AG09309 (cell line): ENCODE data around the gene LRRC26.

Source experiments
- DNase-seq: peaks from one replicate; pipeline ENCODE4 v3.0.0-alpha.2; 2010; ENCODE audit warnings: low read depth
- H3K4me3 ChIP-seq: 2 replicates; pipeline ENCODE4 v1.5.1; 2011; ENCODE audit warnings: mild to moderate bottlenecking, low read depth, low read length, moderate library complexity; ENCODE audit not compliant: control insufficient read depth
- TF ChIP-seq, protein P1 (sequence below): IDR thresholded peaks from 2 replicates; pipeline ENCODE4 v1.5.1; 2011; ENCODE audit warnings: mild to moderate bottlenecking, low read depth, low read length, inconsistent platforms; ENCODE audit not compliant: insufficient read depth, control insufficient read depth; ENCODE audit errors: missing control alignments

LRRC26 gene

DNA sequence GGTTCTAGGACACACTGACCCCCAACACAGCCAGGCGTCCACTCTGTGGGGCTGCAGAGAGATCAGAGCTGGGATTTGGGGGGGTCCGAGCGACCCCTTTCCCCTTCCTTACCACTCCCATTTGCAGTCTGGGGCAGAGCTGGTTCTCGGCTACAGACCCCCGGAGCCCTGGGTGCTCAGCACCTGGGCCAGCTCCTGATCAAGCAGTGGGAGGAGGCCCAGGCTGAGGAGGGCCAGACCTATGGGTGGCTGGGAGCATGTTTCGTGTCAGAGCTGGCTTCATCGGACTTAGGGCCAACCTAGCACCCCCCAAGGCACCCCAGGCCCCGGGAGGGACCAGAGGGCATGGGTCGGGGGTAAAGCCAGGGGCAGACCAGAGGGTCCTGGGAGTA lies 23.3 kb downstream of the LRRC26 start:
- no peak for DNase-seq
- H3K4me3 ChIP-seq = no peak overlapping the region

DNA sequence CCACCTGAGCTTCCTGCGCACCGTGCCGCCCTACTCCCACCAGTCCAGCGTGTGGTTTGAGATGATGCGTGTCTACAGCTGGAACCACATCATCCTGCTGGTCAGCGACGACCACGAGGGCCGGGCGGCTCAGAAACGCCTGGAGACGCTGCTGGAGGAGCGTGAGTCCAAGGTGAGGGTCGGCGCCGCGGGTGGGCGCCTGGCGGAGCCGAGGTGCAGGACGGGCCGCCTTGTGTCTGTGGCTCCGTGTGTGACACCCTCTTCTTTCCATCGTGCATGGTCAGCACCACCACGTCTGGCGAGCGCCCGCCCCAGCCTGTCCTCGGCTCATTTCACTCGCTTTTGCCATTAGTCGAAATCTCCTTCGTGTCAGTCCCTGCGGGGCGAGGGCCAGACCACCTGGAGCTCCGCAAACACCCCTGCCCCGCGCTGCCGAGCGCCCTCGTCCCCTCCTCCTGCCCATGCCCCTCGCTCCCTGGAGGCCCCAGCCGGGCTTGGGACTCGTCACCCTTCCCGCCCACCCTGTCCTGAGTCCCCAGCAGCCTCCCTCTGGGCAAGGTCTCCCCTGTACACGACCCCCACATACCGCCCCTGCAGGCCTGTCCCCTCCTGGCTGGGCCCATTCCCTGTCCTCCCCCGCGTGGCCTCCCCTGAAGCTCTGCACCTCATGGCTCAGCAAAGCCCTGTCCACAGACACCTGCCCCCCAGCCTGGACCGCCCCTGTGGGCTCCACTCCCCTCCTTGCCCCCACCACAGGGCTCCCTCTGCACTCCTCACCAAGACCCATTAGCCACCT lies 23.9 kb downstream of the LRRC26 start:
- no peak for DNase-seq
- TF ChIP-seq, protein P1, sequence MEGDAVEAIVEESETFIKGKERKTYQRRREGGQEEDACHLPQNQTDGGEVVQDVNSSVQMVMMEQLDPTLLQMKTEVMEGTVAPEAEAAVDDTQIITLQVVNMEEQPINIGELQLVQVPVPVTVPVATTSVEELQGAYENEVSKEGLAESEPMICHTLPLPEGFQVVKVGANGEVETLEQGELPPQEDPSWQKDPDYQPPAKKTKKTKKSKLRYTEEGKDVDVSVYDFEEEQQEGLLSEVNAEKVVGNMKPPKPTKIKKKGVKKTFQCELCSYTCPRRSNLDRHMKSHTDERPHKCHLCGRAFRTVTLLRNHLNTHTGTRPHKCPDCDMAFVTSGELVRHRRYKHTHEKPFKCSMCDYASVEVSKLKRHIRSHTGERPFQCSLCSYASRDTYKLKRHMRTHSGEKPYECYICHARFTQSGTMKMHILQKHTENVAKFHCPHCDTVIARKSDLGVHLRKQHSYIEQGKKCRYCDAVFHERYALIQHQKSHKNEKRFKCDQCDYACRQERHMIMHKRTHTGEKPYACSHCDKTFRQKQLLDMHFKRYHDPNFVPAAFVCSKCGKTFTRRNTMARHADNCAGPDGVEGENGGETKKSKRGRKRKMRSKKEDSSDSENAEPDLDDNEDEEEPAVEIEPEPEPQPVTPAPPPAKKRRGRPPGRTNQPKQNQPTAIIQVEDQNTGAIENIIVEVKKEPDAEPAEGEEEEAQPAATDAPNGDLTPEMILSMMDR = no peak
- no peak overlapping the region for H3K4me3 ChIP-seq

More for the DNA sequence above, 23.3 kb downstream of the LRRC26 start:
- TF ChIP-seq, protein P1 = no peak

DNA sequence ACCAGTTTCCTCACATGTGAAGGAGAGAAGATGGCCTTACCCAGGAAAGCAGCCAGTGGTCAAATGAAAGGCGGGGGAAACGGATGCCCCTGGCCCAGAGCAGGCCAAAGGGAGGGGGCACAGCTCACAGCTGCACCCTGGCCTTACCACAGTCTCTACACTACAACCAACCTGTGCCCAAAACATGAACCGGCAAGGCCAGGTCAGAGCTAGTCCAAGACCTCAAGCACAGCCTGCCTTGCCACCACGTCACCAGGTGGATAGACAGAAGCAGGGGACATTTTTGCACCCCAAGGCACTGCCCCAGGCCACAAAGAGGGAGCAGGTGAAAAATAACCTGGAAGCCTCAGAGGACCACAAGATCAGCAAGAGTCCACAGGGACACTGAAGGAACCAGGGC lies 26.4 kb downstream of the LRRC26 start:
- TF ChIP-seq, protein P1 = no peak
- no peak for DNase-seq

DNA sequence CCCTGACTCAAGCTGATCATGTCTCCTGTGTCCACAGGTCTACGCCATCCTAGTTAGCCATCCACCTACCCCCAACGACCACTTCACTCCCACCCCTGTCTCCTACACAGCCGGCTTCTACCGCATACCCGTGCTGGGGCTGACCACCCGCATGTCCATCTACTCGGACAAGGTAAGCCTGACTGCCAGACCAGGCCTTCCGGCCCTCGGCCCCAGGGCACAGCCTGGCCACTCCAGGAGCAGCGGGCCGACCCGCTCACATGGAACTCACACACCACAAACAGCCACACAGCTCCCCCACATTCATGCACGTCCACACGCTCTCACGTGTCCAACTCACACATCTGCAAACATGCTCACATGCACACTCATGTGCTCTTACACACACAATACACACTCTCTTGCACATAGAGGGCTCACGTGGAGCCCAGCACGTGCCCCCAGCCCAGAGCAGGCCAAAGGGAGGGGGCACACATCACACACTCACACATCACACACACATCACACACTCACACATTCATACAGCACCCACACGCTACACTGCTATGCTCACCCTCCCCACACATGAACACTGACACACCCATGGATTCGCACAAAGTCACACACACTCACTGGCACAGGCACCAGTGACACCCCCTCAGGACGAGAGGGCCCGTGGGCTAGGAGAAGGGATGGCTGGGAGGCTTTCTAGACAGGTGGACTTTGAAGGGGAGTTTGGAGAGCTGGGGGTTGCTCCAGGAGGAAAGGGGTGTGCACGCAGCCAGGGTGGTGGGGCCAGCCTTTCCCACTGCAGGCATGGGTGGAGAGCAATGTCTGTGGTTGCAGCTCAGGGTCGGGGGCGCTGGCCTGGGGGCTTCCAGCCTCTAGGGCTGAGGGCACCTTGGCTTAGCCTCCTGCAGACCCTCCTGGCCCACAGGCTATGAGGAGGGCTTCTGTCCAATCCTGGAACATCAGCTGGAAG lies 27.6 kb downstream of the LRRC26 start:
- DNase-seq = no peak
- TF ChIP-seq, protein P1 = no peak
- H3K4me3 ChIP-seq = no peak overlapping the region

More for the DNA sequence above, 26.4 kb downstream of the LRRC26 start:
- H3K4me3 ChIP-seq = no peak overlapping the region

- H3K4me3 ChIP-seq = no peak overlapping the region
- TF ChIP-seq, protein P1 = no peak
- no peak for DNase-seq
These were observed 28.6 kb downstream of the LRRC26 start for GRCh38 chr9:137141050-137141810.

DNA sequence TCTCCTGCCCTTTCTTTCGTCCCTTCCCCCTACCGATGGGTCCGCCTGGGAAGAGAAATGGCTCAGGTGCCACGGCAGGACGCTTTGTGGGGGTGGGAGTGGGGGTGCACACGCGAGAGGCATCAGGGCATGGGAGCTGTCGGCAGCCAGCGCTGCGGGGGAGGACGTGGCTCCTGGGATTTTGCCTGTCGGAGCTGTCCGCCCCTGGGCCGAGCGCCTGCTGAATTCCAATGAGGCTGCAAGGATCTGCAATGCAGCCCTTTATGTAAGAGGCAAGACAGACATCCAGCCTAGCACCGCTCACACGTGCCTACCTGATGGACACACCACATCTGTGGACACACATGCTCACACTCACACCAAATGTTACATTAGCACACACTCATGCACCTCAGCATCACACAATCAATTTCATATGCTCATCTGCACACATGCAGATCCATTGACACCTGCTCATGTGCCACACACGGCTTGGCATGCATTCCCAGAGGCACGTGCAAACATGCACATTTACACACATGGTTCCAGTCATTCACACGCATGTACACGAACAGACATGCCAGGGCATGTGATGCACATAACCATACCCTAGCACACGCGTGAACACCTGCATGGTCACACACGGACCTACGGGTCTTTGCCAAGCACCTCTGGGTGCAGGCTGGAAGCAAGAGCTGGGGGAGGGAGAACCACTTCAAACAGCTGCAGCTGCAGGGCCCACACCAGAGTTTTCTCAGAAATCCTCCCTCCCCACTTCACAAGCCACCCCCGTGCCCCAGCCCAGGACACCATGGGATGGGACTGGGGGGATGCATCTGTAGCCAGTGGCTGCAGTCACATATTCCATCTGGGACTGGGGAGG lies 29.5 kb downstream of the LRRC26 start:
- H3K4me3 ChIP-seq = no peak overlapping the region
- no peak for DNase-seq
- TF ChIP-seq, protein P1 = no peak
